SHP77 treated with DMSO at 0.1 percent for 48 hours (cell line): Measurements from ENCODE around the gene MALL.
"Not testable (repeated sequence)": the region's sequence is repeated elsewhere in the genome, so short reads cannot be mapped to it uniquely, and the experiment has no call there.

Experiments
- DNase-seq: peaks from one replicate; lab custom pipeline; 2025; lab: John Stamatoyannopoulos, UW

The MALL gene

GRCh38 chr2:110050222-110050621 is 65.4 kb downstream of the MALL start:
- not testable (repeated sequence) for DNase-seq

DNA sequence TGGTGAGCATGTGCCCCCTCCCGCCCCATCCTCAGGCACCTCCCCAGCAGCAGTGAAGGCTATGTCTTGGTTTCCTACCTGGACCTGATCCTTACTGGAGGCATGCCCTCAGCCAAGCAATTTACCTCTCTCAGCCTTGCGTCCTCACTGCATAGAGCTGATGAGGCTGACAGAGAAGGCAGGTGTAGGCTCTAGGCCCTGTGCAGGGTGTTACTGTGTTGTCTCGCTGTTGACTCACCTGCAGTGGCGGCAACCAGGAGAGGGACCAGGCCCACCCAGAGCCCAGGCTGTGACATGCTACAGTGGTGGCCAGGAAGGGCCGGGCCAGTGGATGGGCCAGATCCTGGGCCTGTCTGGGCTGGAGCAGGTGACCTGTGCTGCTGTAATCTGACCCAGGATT is 65.9 kb downstream of the MALL start:
- not testable (repeated sequence) for DNase-seq

DNA sequence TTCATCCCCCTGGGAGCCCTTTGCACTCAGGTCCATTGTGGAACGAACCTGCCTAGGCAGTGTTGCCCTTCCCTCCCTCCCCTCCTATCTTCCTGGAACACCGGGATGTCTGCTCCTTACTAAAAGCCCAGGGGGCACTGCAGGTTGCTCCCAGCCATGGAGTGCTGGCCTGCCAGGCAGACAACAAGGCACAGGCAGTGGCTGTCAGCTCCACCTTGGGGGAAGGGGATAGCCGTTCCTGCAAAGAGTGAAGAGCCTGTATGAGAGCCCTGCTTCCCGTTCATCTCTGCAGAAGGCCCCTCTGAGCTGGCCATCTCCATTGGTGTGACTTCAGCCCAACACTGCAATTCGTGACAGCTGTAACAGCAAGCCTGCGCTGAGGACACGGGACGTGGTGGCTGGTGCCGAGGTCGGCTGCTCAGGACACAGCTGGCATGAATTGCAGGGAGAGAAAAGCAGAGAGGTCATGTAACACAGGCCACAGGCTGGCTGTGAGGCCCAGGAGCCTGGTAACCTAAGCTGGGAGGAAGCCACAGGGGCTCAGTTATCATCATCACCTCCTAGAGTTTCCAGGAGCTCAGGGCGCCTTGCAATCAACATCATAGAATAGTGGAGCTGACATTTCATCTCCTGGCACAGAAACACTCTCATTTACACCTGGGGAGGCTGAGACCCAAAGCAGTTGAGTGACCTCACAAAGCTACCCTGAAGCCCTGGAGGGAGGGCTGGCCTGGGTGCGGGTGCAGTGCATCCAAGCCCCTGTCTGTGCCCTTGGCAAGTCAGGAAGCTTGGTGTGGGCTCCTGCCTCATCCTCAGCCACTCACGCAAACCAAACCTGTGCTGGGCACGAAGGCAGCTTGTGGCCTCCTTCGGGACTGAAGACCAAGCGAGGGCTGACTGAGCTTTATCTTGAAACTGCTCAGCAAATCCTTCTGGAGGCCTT is 67.1 kb downstream of the MALL start:
- DNase-seq, result not testable (repeated sequence)

GRCh38 chr2:110047225-110047624 is 68.4 kb downstream of the MALL start:
- not testable (repeated sequence) for DNase-seq

DNA sequence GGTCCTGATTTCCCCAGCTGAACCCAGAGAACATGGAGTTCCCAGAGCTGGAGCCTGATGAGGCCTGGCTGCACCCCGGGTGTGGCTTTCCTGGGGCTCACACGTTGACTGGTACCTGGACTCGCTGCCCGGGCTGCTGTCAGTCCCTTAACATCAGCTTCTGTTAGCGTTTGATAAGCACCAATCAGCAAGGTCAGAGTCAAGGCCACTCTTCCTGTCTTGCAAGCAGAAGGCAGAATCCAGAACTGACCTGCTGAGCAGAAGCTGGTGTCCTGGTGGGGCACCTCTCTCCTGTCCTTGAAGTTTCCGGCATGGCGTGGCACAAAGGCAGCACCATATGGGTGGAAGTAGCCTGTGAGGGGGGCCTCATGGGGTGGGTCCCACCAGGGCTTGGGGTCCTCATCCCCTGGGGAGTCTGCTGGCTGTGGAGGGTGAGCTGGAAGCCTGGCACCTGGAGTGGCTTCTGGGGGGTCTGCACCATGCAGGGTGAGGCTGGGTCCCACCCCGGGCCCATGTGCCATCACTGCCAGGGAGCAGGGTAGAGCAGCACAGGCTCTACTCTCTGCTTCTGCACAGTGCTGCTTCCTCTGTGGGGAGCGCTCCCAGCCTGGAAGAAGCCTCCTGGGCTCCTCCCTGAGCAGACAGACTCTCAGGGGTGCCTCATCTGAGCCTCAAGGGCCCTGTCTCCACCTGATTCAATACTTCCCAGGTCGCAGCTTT is 73.5 kb downstream of the MALL start:
- DNase-seq, result not testable (repeated sequence)

- DNase-seq, result not testable (repeated sequence)
Measured at GRCh38 chr2:110037336-110037735, 78.3 kb downstream of the MALL start.

DNA sequence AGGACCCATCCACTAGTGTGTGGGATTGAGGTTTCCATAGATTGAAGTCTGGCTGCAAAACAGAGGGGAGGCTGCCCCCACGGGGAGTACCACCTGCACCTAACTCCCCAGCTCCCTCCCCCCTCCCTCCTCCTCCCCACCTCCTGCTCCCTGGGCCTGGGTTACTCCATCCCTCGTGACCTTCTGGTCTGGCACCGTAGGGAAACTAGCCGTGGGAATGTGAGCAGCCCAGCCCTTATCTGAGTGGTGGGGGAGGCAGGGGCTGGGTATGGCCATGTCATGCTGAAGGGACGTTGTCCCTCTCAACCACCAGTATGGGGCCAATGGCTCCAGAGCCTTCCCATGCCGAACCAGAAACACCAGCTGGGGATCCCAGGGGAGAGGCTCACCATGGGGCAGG is 80.2 kb downstream of the MALL start:
- DNase-seq, result not testable (repeated sequence)

GRCh38 chr2:110034935-110035334 is 80.7 kb downstream of the MALL start:
- DNase-seq, result not testable (repeated sequence)
